CD4-positive, alpha-beta T cell treated with Interleukin-15 for 1 hour (primary cell): Measurements from ENCODE around the gene GCDH.

Experiments used
- DNase-seq: peaks from one replicate; pipeline ENCODE4 v3.0.0-alpha.2; 2020

GCDH gene

GRCh38 chr19:12943437-12944044 is 52.6 kb downstream of the GCDH start:
- DNase-seq = no peak

GRCh38 chr19:12944104-12944674 is 53.2 kb downstream of the GCDH start:
- no peak for DNase-seq

GRCh38 chr19:12945479-12946091 is 54.6 kb downstream of the GCDH start, which contains the start of gene RAD23A:
TSS of gene RAD23A (plus strand) at chr19:12945862. CDS start at chr19:12945949, 87 bp downstream.
- DNase-seq = peak; percentile 98

DNA sequence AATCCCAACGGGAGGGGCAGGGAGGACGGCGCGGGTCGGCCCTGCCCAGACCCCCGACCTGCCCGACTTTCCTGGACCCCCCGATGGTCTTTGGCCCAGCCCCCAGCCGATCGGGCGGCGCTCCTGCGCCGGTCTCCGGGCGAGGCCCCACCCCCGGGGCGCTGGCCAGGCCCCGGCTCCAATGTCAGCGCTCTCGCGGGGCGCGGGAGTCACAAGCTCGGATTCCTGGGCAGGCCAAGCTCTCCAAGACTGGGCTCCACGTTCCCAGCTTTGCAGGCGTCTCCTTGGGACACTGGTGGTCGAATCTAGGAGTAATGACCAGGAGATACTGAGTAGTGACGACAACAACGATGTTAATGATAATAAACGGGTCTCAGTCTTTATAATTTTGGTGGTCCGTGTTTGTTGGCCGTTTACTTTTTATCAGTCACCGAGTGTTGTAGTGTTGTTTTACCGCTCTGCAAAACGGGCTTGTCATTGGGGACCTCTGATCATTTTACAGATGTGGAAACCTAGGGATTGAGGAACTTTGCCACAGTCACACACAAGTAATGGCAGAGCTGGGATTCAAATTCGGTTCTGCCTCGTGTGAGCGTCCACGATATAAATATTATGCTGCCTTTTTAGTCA is 55.2 kb downstream of the GCDH start:
- DNase-seq = peak; percentile 45

GRCh38 chr19:12946731-12947496 is 56.0 kb downstream of the GCDH start:
- DNase-seq = no peak

GRCh38 chr19:12947702-12948611 is 57.0 kb downstream of the GCDH start:
- no peak for DNase-seq

DNA sequence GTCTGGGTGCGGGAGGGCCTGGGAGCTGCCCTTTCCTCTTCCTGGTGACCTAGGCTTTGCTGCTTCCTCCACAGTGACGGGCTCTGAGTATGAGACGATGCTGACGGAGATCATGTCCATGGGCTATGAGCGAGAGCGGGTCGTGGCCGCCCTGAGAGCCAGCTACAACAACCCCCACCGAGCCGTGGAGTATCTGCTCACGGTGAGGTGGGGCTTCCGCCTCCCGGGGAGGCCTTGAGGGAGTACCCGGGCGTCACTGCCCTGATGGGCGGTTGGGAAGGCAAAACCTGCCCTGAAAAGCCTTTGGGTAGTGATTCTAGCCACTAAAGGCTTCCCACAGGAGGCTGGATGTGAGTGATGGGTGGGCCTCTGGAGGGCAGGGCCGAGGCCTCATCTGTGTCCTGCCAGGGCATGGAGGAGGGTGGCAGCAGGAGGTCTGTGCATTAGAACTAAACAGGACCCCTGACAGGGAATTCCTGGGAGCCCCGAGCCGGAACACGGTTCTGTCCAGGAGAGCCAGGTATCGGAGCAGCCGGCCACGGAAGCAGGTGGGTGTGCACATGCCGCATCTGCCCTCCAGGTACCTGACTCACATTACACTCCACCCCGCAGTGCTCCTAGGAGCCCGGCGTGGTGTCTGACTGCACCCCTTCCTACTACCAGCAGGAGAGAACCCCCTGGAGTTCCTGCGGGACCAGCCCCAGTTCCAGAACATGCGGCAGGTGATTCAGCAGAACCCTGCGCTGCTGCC is 57.8 kb downstream of the GCDH start:
- DNase-seq = no peak
